Epithelial cell of esophagus (primary cell): ENCODE results near the gene SAA4.

Experiments
- DNase-seq: peaks from one replicate; pipeline ENCODE4 v3.0.0; 2010; ENCODE audit warnings: low read depth
- H3K4me3 ChIP-seq: 2 replicates; pipeline ENCODE4 v1.5.1; 2011; ENCODE audit warnings: mild to moderate bottlenecking, low read length, control low read depth
- TF ChIP-seq, protein P1 (sequence below): IDR thresholded peaks from 2 replicates; pipeline ENCODE4 v1.5.1; 2011; ENCODE audit warnings: low read depth, mild to moderate bottlenecking, low read length, control low read depth, inconsistent platforms; ENCODE audit not compliant: insufficient read depth; ENCODE audit errors: missing control alignments

Gene SAA4, protein sequence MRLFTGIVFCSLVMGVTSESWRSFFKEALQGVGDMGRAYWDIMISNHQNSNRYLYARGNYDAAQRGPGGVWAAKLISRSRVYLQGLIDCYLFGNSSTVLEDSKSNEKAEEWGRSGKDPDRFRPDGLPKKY

DNA sequence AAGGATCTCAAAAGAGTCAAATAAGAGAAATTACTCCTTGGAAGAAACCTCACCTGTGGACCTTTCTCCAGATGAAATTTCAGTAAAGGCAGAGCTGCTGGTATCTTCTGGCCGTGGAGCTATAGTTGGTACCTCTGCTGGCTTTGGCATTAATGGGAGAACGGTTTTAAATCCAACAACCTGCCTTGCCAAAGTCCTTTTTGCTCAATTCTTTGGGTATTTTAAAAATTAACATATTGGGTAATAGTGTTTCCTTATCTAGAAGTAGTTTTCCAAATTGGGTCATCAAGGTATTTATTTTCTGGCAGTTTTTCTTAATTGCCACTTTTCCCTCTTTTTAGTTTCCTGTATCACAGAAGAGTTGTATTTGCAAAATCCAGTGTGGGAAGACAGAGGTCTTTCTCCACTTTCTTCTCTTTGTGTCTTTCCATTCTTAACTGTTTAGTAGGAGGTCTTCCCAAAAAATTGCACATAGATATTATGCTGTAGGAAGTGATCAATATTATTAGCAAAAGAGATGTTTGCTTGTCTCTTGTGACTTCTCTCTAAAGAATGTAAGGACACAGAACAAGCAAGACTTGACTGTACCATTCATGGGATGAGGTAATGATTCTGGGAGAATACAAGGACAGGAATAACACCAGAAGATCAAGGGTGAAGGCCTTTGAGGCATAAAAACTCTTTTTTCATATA is at the start of gene SAA4:
TSS of gene SAA4 (minus strand) at position 139 of the 693 bp plus-strand sequence. CDS start 876 bp downstream, outside the sequence.
- H3K4me3 ChIP-seq = no peak within 1 kb of the TSS
- TF ChIP-seq, protein P1, sequence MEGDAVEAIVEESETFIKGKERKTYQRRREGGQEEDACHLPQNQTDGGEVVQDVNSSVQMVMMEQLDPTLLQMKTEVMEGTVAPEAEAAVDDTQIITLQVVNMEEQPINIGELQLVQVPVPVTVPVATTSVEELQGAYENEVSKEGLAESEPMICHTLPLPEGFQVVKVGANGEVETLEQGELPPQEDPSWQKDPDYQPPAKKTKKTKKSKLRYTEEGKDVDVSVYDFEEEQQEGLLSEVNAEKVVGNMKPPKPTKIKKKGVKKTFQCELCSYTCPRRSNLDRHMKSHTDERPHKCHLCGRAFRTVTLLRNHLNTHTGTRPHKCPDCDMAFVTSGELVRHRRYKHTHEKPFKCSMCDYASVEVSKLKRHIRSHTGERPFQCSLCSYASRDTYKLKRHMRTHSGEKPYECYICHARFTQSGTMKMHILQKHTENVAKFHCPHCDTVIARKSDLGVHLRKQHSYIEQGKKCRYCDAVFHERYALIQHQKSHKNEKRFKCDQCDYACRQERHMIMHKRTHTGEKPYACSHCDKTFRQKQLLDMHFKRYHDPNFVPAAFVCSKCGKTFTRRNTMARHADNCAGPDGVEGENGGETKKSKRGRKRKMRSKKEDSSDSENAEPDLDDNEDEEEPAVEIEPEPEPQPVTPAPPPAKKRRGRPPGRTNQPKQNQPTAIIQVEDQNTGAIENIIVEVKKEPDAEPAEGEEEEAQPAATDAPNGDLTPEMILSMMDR = no peak
- peak; percentile 49 for DNase-seq

DNA sequence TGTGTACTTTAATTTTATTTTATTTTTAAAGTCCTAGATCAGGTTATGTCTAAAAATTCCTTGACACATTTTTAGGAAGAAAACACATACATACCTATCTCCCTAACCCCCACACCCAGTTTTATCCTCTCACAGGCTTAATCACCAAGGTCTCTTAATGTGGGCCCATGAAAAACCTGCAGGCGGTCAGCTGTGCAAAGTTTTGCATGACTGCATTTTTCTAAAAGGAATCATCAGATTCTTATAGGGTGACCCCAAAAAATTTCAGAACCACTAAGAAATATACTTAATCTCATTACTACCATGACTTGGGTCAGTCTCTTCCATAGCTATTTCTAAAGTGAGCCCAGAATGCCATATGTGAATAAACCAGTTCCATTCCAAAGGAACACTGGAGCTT is 49.2 kb upstream of the SAA4 start:
- no peak for DNase-seq
- H3K4me3 ChIP-seq = no peak overlapping the region
- TF ChIP-seq, protein P1 = no peak

DNA sequence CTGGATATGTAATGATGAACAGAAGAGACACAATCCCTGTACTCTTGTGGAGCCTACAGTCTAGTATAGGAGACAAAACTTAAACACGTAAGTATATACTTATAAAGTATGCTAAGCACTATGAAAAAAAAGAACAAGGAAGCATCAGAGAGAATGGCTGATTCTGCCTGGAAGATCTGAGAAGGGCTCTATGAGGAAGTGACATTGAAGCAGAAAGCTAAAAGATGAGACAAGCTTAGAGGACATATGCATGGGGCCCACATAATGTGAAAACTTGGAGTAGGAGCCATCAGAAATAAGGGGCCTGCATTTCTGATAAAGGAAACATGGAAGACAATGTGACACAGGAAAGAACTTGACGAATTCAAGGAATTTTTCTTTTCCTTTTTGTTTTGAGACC is 46.0 kb upstream of the SAA4 start:
- DNase-seq = no peak
- TF ChIP-seq, protein P1 = no peak
- H3K4me3 ChIP-seq = no peak overlapping the region

DNA sequence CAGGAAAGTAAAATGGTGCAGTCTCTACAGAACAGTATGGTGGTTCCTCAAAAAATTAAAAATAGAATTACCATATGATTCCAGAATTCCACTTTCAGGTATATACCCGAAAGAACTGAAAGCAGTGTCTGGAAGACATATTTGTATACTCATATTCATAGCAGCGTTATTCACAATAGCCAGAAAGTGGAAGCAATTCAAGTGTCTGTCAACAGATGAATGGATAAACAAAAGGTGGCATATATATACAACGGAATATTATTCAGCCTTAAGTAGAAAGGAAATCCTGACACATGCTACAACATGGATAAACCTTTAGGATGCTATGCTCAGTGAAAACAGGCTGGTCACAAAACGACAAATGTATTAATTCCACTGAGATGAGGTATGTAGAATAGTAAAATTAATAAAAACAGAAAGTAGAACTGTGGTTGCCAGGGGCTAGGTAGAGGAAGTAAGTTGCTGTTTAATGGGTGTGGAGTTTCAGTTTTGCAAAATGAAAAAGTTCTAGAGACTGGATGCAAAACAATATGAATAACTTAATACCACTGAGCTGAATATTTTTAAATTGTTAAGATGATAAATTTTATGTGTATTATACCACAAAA is 43.9 kb upstream of the SAA4 start:
- no peak for DNase-seq
- H3K4me3 ChIP-seq = no peak overlapping the region
- TF ChIP-seq, protein P1 = no peak

DNA sequence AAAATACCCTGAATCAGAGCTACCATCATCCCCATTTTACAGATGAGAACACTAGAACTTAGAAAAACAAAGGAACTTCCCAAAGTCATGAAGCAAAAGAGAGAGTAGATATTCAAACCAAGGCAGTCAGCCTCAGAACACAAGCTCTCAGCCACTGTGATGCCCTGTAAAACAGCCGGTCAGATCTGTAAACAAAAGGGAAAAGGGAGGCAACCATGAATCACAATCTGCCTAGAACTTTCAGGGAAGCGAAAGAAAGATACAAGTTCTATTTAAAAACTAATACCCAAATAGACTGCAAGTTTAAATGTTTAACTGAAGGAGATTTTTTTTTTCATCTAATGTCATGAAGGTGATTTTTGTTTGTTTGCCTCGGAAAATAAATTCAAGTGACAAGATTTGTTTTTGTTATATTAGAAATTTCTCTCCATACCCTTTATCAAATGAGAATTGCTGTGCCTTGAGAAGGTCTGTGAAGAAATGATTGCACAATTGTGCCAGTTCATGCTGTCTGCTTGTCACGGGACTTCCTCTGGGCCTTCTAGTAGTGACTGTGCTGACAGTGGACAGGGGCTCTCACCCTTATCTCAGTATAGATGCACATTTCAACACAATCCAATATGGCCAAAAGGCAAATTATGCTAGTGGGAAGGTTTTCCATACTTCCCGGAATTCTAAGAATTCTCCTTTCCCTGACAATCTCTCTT is 41.1 kb upstream of the SAA4 start:
- TF ChIP-seq, protein P1 = no peak
- DNase-seq = no peak
- H3K4me3 ChIP-seq = no peak overlapping the region

DNA sequence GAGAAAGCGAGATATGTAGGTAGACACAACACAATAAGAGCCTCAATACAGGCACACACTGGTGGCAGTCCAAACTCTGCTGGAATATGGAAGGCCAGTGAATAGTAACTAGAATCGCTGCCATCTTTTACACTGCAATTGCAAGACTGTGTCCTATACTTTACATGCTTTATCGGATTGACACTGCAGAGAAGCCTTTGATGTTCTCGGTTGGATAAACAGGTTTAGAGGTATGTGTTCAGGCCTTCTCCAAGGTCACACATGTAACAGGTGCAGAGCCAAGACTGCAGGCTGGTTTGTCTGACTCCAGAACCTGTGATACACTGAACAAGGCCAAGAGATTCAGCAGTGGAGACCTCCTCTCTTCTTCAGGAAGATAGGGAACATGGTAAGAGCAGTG is 34.6 kb upstream of the SAA4 start:
- no peak overlapping the region for H3K4me3 ChIP-seq
- TF ChIP-seq, protein P1 = no peak
- DNase-seq = no peak
